ENCODE data around the gene RPS6KA5.
A peak's percentile ranks its signal among the peaks of the same experiment; 100 is the strongest.

- TF ChIP-seq CTCF (IDR thresholded peaks at IDR 0.05), result peak; percentile 69; the same call in 1 of the 2 replicates
- TF ChIP-seq TCF7L2 (IDR thresholded peaks at IDR 0.05; ENCODE audit: low read depth, low read length), result no peak
- TF ChIP-seq POLR2AphosphoS5 (IDR thresholded peaks at IDR 0.05; ENCODE audit: low read depth, low read length), result no peak
- TF ChIP-seq SIN3A (IDR thresholded peaks at IDR 0.05; ENCODE audit: borderline replicate concordance, insufficient read depth, low read depth, low read length), result no peak
- TF ChIP-seq, protein P1, sequence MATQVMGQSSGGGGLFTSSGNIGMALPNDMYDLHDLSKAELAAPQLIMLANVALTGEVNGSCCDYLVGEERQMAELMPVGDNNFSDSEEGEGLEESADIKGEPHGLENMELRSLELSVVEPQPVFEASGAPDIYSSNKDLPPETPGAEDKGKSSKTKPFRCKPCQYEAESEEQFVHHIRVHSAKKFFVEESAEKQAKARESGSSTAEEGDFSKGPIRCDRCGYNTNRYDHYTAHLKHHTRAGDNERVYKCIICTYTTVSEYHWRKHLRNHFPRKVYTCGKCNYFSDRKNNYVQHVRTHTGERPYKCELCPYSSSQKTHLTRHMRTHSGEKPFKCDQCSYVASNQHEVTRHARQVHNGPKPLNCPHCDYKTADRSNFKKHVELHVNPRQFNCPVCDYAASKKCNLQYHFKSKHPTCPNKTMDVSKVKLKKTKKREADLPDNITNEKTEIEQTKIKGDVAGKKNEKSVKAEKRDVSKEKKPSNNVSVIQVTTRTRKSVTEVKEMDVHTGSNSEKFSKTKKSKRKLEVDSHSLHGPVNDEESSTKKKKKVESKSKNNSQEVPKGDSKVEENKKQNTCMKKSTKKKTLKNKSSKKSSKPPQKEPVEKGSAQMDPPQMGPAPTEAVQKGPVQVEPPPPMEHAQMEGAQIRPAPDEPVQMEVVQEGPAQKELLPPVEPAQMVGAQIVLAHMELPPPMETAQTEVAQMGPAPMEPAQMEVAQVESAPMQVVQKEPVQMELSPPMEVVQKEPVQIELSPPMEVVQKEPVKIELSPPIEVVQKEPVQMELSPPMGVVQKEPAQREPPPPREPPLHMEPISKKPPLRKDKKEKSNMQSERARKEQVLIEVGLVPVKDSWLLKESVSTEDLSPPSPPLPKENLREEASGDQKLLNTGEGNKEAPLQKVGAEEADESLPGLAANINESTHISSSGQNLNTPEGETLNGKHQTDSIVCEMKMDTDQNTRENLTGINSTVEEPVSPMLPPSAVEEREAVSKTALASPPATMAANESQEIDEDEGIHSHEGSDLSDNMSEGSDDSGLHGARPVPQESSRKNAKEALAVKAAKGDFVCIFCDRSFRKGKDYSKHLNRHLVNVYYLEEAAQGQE (IDR thresholded peaks at IDR 0.05; ENCODE audit: insufficient read depth in 1 of 2, low read depth in 2 of 2, low read length in 1 of 2), result no peak
These were observed 157.3 kb downstream of the RPS6KA5 start for GRCh38 chr14:90903101-90903500.
